Fibroblast of villous mesenchyme (primary cell): Measurements from ENCODE around the gene GOLT1A. TPM values are rescaled to one million over a fixed set of nuclear protein-coding genes. Genes with fewer than 3 reads are reported as not detected.
"Not testable (repeated sequence)": the region's sequence is repeated elsewhere in the genome, so short reads cannot be mapped to it uniquely, and the experiment has no call there.

ENCODE experiments used
- DNase-seq: peaks from one replicate; pipeline ENCODE4 v3.0.0-alpha.2; 2010; ENCODE audit warnings: low read depth
- H3K4me3 ChIP-seq: 2 replicates; pipeline ENCODE4 v1.5.1; 2011; ENCODE audit warnings: low read depth, mild to moderate bottlenecking, low read length
- CTCF ChIP-seq: IDR thresholded peaks from 2 replicates; pipeline ENCODE4 v1.5.1; 2012; ENCODE audit warnings: low read depth, mild to moderate bottlenecking, low read length; ENCODE audit not compliant: insufficient read depth
- total RNA-seq: library from RNA; depleted of rRNA; stranded (reverse); fragments of >200 nt; gene quantifications from 2 replicates; pipeline ENCODE4 v1.2.3, GENCODE V29; 2012

GOLT1A gene
- total RNA-seq, 1 donor = not detected

GRCh38 chr1:204249736-204250427, 36.1 kb upstream of the GOLT1A start:
- no peak for TF ChIP-seq CTCF
- H3K4me3 ChIP-seq = no peak overlapping the region
- no peak for DNase-seq

- TF ChIP-seq CTCF = no peak
- no peak overlapping the region for H3K4me3 ChIP-seq
- DNase-seq = no peak
Observed at GRCh38 chr1:204248954-204249353, 35.2 kb upstream of the GOLT1A start.

DNA sequence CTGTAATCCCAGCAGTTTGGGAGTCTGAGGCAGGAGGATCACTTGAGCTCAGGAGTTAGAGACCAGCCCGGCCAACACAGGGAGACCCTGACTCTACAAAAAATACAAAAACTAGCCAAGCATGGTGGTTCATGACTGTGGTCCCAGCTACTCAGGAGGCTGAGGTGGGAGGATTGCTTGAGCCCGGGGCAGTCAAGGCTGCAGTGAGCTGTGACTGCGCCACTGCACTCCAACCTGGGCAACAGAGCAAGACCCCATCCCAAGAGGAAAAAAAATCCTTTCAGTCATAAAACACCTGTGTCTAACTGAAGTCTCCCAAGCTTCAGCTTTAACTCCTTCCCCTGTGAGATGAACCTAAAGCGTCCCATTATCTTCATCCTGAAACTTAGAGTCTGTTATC, 33.1 kb upstream of the GOLT1A start:
- H3K4me3 ChIP-seq = no peak overlapping the region
- no peak for DNase-seq
- no peak for TF ChIP-seq CTCF

- H3K4me3 ChIP-seq = no peak overlapping the region
- no peak for TF ChIP-seq CTCF
- no peak for DNase-seq
Observed at GRCh38 chr1:204242920-204243319, 29.1 kb upstream of the GOLT1A start.

- no peak overlapping the region for H3K4me3 ChIP-seq
- DNase-seq = no peak
- TF ChIP-seq CTCF = no peak
Observed at GRCh38 chr1:204241914-204242313, 28.1 kb upstream of the GOLT1A start.

DNA sequence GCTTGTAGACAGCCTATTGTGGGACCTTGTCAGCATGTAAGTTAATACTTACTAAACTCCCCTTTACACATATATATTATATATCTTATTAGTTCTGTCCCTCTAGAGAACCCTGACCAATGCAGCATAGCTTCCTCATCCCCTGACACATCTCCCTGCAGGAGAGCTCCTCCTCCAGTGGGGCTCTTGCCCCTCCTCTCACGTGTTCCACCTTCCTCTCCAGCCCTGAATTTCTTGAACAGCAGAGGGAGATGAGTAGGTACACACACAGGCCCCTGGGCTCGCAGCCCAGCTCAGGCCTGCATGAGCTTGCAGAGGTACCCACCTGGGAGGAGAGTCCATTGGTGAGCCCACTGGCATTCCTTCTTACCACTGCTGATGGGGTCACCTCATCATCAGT, 27.3 kb upstream of the GOLT1A start:
- no peak overlapping the region for H3K4me3 ChIP-seq
- TF ChIP-seq CTCF = no peak
- no peak for DNase-seq

GRCh38 chr1:204240233-204240632, 26.4 kb upstream of the GOLT1A start:
- no peak for DNase-seq
- no peak overlapping the region for H3K4me3 ChIP-seq
- TF ChIP-seq CTCF = no peak

- not testable (repeated sequence) for DNase-seq, H3K4me3 ChIP-seq
Observed at GRCh38 chr1:204239401-204239800, 25.6 kb upstream of the GOLT1A start.

GRCh38 chr1:204238520-204238919, 24.7 kb upstream of the GOLT1A start:
- not testable (repeated sequence) for H3K4me3 ChIP-seq, DNase-seq

DNA sequence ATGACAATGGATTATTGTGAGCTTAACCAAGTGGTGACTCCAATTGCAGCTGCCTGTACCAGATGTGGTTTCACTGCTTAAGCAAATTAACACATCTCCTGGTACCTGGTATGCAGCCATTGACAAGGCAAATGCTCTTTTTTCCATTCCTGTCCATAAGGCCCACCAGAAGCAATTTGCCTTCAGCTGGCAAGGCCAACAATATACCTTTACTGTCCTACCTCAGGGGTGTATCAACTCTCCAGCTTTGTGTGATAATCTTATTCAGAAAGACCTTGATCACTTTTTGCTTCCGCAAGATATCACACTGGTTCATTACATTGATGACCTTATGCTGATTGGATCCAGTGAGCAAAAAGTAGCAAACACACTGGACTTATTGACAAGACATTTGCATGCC, 23.7 kb upstream of the GOLT1A start:
- not testable (repeated sequence) for DNase-seq, H3K4me3 ChIP-seq
